DMS53 treated with DMSO at 0.1 percent for 48 hours (cell line): ENCODE data around the gene MGAT4A.

Experiments used
- DNase-seq: peaks from one replicate; lab custom pipeline; 2025; ENCODE audit not compliant: unreplicated experiment; lab: John Stamatoyannopoulos, UW

Gene MGAT4A

DNA sequence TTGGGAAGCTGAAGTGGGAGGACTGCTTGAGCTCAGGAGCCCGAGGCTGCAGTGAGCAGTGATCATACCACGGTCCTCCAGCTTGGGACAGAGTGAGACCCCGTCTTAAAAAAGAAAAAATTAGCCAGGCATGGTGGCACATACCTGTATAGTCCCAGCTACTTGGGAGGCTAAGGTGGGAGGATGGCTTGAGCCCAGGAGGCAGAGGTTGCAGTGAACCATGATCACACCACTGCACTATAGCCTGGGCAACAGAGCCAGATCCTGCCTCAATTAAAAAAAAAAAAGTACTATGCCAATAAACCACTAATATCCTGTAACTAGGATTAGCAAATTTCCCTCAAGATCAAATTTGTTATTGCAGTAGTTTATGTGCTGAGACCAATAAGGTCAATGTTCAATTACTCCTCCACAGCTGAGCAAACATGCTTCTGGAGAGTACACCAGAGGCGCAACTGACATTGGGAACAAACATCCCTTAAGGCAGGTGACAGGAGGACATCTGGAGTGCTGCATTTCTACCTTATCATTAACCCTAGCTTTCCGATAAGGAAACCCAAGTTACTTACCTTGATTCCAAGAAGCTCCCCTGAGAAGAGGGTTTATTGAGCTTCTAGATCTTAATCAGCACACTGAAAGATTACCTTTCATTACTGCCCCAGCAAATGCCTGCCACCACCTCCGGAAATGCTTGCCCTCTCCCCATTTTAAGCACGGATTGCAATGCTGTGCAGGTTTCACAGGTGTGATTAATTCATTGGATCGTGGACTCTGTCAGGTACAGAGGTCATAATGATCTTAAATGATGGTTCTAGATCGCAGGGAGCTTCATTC lies 26.2 kb downstream of the MGAT4A start:
- peak; percentile 100 for DNase-seq

DNA sequence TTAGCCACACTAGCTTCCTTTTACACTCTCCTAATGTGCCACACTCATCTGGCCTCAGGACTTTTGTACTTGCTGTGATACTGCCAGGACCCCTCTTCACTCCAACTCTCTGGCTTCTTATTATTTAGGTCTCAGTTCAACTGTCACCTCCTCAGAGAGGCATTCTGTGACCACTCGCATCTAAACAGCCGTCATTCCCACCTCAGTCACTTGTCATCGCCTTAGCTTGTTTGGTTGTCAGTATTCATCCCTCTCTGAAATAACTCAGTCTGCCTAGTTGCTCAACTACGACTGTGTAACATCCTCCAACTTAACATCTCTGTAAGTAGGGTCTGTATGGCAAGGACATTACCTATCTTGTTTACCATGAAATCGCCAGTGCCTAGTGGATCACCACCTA lies 27.2 kb downstream of the MGAT4A start:
- peak; percentile 61 for DNase-seq

DNA sequence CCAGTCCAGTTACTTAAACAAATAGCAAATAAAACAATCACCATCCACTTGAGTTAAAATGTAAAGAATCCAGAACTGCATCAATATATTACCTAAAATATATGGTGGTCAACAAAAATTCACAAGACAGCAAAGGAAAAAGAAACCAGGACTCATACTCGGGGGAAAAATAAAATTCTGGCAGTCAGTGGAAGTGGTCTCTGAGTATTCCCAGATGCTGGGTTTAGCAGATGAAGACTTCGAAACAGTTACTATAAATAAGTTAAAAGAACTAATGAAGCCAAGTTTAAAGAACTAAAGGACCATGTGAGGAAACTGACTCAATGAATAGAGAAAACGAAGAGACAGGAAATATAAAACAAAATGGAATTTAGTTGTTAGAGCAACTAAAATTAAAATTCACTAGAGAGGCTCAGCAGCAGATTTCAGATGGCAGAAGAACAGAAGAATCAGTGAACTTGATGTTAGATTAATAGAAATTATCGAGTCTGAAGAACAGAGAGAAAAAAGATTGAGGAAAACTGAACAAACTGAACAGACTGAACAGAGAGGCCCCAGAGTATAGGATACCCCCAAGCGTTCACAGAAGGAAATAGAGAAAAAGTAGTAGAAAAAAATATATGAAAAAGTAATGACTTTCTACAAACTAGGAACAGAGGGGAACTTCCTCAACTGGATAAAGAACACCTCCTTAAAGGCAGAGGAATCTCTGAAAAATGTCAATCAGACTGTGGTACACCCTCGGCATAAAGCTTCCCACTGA lies 27.9 kb downstream of the MGAT4A start:
- DNase-seq = peak; percentile 61

DNA sequence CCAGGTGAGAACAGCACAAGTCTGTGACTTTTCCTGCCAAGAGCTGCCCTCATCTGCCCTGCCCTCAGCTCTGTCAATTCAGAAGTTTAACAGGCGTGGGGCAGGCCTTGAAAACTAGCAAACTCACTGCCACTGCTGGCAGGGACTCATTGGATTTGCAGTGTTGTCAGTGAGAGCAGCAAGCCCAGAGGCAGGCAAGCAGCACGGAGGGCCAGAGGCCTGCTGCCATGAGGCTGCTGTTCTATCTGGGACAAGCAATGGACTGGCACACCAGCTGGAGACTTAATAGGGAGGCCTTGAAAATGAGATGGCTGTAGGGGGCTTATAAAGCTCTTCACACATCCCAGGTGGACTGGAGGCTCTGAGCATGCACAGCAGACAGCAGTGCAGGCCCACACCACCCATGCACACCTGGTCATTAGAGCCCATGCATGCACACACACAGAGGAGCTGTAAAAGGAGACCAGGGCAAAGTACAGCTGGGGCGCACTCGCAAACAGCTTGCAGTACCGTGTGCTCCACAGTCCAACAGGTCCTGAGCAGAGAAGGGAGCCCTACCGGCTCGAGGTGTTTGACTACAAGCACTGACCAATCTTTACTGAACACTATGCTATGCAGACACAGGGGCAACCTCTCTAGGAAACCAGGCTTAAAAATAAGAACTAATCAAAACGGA lies 28.7 kb downstream of the MGAT4A start:
- peak; percentile 93 for DNase-seq

DNA sequence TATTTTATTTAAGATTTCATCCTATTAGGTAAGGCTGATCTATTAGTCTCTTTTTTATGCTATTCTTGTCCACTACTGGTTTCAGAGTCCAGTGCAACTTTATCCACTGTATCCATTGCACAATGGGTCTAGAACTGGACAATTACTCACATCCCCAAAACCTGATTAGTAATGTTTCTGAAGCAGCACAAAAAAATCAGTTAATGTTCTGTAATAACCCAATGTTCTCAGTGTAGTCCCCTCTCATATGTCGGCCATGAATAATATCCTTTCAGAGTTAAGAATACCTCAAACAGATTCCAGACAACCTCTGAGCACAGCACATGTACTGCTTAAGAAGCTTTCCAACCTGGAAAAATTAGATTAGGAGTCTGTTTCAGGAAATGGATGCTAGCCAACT lies 29.7 kb downstream of the MGAT4A start:
- no peak for DNase-seq

DNA sequence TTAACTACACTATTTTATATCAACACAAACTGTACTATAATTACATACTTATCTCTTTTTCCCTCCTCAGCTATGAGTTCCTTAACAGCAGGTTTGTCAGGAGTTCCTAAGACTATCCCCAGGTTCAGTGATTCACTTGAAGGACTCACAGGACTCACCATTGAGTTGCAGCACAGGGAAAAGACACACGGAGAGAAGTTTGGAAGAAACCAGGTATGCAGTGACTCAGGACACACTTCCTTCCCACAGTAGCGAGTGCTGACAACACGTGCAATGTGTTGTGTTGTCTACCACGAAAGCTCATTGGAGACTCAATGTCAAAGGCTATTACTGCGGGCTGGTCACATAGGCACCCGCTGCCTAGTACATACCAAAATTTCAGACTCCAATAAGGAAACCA lies 32.0 kb downstream of the MGAT4A start:
- DNase-seq = no peak

DNA sequence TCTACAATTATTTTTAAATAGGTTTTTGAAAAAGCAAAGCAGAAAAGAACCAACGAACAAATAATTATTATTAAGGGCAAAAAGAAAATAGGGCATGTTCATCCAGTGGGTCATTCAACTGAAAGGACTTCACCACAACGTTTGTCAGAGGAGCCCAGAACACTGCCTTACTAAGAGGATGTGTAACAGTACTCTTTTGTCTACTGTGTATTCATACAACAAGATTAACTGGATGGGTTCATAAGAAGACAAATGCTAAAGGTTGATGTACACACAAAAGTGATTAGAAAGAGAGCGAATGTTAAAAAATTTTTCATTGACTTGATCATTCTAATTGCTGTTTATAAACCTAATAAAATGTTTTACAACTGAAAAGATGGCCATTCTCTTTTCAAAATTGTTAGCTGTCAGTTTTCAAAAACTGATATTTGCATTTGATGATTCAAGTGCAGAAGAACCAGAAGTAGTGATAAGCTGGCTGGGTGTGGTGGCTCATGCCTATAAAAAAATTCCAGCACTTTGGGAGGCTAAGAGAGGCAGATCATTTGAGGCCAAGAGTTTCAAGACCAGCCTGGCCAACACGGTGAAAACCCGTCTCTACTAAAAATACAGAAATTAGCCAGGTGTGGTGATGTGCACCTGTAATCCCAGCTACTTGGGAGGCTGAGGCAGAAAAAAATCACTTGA lies 33.1 kb downstream of the MGAT4A start:
- DNase-seq = no peak

DNA sequence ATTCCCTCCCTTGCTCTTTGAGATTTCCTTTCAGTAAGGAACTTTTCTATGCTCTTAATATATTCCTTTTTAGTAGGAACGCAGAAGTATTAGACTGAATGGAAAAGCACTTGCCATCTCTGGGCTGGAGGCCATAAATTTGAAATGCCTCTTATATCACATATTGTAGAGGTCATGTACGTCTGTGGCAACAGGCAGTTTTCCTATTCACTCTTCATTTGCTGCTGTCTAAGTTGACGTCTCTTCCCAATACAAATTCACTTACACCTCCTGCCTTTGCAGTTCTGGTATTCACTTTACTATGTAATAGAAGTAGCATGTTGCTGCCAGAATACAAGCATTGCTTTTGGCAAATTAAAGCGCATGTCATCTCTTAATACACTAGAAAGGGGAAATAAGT lies 34.7 kb downstream of the MGAT4A start:
- DNase-seq = no peak

DNA sequence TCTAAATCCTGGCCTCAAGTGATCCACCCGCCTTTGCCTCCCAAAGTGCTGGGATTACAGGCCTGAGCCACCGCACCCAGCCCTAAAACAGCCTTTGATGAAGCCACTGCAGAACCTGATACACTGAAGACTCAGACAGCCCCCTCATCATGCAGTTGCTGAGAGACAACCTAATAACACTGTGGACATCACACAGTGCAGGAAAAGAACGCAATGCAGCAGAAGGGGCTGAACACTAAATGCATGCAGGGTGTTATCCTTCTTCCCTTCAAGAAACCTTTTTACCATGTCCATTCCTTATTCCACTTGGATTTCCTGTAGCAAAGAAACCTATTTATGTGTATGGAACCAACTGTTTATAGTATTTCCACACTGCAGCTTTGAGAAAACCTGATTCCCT lies 35.7 kb downstream of the MGAT4A start:
- no peak for DNase-seq

DNA sequence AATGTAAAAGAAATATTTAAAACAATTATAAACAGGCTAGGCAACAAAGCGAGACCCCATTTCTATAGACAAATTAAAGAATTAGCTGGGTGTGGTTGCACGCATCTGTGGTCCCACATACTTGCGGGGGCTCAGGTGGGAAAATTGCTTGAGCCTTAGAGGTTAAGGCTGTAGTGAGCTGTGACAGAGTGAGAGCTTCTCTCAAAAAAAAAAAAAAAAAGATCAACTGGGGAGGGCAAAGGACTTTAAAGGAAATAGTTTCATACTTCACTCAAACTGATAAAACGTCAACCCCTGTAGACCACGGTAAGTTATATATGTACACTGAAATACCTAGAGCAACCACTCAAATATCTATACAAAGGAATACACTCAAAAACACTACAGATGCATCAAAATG lies 37.5 kb downstream of the MGAT4A start:
- no peak for DNase-seq

DNA sequence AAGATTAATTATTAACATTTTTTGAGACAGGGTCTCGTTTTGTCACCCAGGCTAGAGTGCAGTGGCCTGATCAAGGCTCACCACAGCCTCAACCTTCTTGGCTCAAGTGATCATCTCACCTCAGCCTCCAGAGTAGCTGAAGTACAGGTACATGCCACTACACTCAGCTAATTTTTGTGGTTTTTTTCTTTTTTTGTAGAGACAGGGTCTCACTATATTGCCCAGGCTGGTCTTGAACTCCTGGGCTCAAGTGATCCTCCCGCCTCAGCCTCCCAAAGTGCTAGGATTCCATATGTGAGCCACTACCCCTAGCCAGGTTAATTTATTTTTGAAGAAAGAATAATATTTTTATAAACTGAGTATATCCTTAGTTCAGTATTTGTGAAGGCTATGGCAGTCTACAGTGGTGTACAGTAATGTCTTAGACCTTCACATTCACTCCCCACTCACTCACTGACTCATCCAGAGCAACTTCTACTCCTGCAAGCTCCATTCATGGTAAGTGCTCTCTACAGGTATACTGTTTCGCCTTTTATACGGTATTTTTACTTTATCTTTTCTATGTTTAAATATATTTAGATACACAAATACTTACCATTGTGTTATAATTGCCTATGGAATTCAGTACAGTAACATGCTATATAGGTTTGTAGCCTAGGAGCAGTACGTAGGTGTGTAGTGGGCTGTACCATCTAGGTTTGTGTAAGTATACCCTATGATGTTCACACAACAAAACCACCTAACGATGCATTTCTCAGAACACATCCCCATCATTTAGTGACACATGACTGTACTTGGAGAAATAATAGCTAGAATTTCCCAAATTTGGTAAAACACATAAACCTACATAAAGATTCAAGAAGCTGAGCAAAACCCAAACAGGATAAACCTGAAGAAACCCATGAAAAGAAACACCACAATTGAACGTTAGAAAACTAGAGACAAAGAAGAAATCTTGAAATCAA lies 38.6 kb downstream of the MGAT4A start:
- DNase-seq = no peak

DNA sequence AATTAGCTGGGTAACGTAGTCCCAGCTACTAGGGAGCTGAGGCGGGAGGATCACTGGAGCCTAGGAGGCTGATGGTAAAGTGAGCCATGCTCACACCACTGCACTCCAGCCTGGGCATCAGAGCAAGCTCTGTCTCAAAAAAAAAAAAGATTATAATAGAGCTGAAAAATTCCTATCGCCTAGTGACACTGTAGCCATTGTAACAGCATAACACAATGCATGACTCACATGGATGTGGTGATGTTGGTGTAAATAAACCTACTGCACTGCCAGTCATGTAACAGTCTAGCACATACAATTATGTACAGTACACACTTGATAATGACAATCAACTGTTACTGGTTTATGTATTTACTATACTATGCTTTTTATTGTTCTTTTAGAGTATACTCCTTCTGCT lies 39.6 kb downstream of the MGAT4A start:
- peak; percentile 25 for DNase-seq

DNA sequence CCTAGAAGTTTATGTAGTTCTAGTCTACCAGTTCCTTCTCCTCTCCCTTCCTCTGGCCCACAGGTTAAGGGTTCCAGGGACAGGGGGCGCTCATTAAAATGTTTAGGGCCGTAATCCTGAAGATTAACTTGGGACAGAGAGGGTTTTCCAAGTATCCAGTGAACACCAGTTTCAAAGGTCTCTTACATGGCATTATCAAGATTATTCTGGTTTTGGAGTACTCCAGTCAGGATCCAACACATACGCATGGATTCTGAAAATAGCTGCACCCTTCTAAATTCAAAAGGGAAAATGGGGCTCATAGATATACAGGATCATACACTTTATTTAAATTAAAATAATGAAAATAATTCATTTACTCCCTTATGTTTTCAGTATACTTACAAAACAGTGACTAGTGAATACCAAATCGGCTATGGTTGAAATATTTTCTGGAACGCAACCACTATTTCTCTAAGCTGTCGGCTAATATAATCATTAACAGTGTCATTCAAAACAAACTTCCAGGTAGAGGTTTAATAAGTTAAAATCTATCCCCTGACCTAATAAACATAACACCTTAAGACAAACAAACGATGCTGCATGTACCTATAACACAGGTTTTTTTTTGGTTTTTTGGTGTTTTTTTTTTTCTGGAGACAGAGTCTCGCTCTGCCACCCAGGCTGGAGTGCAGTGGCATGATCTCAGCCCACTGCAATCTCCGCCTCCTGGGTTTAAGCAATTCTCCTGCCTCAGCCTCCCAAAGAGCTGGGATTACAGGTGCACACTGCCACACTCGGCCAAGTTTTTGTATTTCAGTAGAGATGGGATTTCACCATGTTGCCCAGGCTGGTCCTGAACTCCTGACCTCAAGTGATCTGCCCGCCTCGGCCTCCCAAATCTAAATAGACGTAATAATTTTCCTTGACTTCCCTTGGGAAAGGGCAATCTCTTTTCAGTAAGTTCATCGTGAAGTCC lies 44.7 kb downstream of the MGAT4A start:
- no peak for DNase-seq

DNA sequence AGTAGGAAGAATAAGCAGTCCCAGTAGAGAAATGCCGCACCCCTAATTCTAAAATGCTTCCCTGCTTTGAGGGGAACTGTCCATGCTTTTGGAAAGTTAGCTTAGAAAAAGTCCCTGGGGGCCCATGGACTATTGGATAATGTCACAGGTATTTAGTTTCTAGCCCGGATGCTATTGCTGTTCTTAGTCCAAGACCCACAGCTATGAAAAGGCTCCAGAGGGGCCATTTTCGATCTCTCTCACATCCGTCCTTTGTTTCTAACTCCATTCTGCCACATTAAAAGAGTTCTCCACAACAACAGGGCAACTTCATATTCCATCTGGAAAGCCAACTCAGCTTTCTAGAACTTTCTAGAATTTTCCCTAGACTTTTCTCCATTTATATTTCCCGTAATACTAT lies 47.2 kb downstream of the MGAT4A start:
- no peak for DNase-seq

DNA sequence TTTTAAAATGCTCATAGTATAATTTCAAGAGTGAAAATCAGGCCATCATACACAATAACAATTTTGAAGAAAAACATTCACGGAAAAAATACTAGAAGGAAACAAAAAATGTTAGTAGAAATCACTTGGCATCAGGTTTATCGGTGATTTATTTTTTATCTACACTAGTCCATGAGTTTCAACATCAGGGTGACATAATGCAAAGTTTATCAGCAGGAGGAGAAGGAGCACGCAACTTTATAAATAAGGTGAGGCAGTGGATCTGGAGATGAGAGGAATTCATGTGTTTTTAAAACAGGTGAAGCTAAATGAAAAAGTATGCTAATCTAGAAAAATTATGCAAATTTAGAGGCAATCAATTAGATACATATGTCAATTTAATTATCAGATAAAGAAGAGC lies 54.2 kb downstream of the MGAT4A start:
- no peak for DNase-seq

DNA sequence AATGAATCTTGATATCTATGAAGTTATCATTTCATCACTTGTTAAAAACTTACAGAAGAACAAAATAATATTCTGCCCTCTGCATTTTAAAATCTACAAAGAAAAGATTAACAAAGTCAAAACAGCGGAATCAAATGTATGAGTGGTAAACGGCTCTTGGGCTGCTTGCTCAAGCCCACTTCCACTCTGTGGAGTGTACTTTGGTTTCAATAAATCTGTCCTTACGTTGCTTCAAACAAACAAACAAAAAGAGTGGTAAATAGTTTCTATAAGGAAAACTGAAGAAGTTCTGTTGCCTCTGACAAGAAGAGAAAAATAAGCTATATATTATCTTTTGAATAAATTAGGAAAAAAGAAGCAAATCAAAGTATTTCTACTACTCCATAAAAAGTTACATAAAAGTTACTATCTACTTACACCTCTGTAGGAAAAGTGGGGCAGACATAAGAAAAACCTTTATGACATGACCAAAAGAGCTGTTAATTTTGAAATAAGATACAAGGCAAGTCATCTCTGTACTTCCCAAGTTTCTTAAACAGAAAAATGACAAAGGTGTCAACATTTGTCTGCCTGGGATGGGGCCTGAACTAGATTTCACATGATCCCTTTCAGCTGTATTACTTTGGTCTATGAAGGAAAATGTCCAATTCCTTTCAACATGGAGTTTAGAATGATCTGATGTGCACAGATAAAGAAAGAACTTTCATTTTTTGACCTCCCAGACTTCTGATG lies 56.5 kb downstream of the MGAT4A start:
- no peak for DNase-seq

DNA sequence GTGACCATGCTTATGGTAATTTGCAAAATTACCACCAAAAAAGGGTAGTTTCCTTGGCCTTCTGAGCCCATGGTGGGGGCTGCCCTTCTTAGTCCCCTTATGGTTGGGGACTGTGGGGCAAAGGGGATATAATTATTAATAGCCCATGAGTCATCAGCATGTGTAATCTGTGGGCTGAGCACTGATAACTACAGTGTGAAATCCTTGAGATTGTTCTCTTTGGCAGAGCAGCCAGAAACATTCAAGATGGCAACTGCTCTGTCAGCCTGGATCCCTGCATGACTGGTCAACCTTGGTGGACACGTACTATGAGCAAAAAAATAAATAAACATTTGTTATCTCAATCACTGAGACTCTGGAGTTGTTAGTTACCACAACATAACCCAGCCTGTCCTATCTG lies 61.3 kb downstream of the MGAT4A start:
- no peak for DNase-seq

DNA sequence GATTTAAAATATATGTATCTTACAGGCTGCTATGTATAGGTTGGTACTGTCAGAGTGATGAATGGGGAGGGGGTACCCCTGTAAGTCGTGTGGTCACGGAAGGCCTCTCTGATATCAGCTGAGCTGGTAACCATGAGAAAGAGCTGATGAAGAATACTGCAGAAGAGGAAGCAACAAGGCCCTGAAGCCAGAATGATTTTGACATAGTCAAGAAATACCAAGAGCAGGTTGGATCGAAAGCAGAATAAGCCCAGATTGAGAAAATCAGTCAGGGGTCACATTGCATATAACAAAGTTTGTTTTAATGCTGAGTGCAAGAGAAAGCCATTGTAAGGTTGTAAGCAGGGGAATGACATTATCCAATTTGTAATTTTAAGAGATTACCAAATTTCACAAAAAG lies 65.3 kb downstream of the MGAT4A start:
- no peak for DNase-seq
